Uterus (tissue), 4 donors: ENCODE results near the gene USH1G. TPM values are rescaled to one million over a fixed set of nuclear protein-coding genes. Genes with fewer than 3 reads are reported as not detected.

Experiments
- DNase-seq, 2 donors: peaks; one replicate each; pipeline ENCODE4 v3.0.0-alpha.2; 2019 to 2020
- H3K27ac ChIP-seq, 2 donors: fragments of 200-600 bp; sonication (generic); 1 replicate in 1 of 2; 2 replicates in 1 of 2; pipeline ENCODE4 v1.5.1; 2016 to 2018
- H3K27me3 ChIP-seq, 2 donors: fragments of 200-600 bp; sonication (generic); one replicate each; pipeline ENCODE4 v1.5.1; 2018 to 2019; ENCODE audit warnings: control low read depth in 1 of 2
- H3K36me3 ChIP-seq, 2 donors: fragments of 200-600 bp; sonication (generic); one replicate each; pipeline ENCODE4 v1.5.1; 2019; ENCODE audit warnings: control low read depth in 1 of 2
- H3K4me1 ChIP-seq, 2 donors: fragments of 200-600 bp; sonication (generic); one replicate each; pipeline ENCODE4 v1.5.1; 2018 to 2019; ENCODE audit warnings: control low read depth in 1 of 2
- H3K4me3 ChIP-seq, 2 donors: fragments of 200-600 bp; sonication (generic); 1 replicate in 1 of 2; 2 replicates in 1 of 2; pipeline ENCODE4 v1.5.1; 2018 to 2019; ENCODE audit warnings: mild to moderate bottlenecking in 1 of 2
- H3K9me3 ChIP-seq, 2 donors: fragments of 200-600 bp; sonication (generic); one replicate each; pipeline ENCODE4 v1.5.1; 2019; ENCODE audit warnings: control low read depth in 1 of 2
- CTCF ChIP-seq, 4 experiments: fragments of 200-600 bp in 2 of 4; fragments of 450-650 bp in 2 of 4; sonication (generic) in 2 of 4; IDR thresholded peaks; one replicate each; pipeline ENCODE4 v1.5.1; 2016 to 2019; ENCODE audit warnings: antibody characterized with exemption in 4 of 4, mild to moderate bottlenecking in 2 of 4, moderate library complexity in 1 of 4
- POLR2A ChIP-seq, 2 donors: fragments of 450-650 bp; IDR thresholded peaks; one replicate each; pipeline ENCODE4 v1.6.1; 2016; ENCODE audit warnings: antibody characterized with exemption in 2 of 2, mild to moderate bottlenecking in 1 of 2, moderate library complexity in 1 of 2
- intact Hi-C: fragments of 100-400 bp; cut with DNase I; formaldehyde crosslinking; loops from one replicate; pipeline ENCODE4 v1.15.1; 2023; ENCODE audit warnings: low total_unique reads
- total RNA-seq, 4 donors: library from RNA; depleted of rRNA in 3 of 4; stranded (reverse); fragments of >200 nt in 3 of 4; gene quantifications; one replicate each; pipeline versions ENCODE4 v1.1.0 to v1.2.4, GENCODE V29; 2014 to 2023
- donor health status: DM: yes; HTN: yes; CAD: no.

The USH1G gene
- total RNA-seq, 4 donors from 2014 or later: 1.5 to 6.1 TPM; not detected in 2

GRCh38 chr17:74898376-74898946, 24.6 kb downstream of the USH1G start:
- no peak overlapping the region for H3K4me3 ChIP-seq
- H3K36me3 ChIP-seq: no peaks in the 10 kb centered on the region
- peaks cover 0 to 3% of the 10 kb centered on the region in 2 donors for H3K4me1 ChIP-seq
- peaks cover 0 to under 1% of the 10 kb centered on the region in 2 donors for H3K27me3 ChIP-seq
- intact Hi-C loops: no loop called here
- TF ChIP-seq POLR2A (IDR thresholded peaks at IDR 0.05) (no peak), CTCF (IDR thresholded peaks at IDR 0.05) (no peak)
- DNase-seq: no peak
- no peak overlapping the region for H3K27ac ChIP-seq
- no peaks in the 10 kb centered on the region for H3K9me3 ChIP-seq

GRCh38 chr17:74893936-74894671, 29.0 kb downstream of the USH1G start:
- DNase-seq: no peak
- intact Hi-C loops: no loop called here
- TF ChIP-seq POLR2A (IDR thresholded peaks at IDR 0.05): no peak
- Histone ChIP-seq H3K4me1 (peaks cover 0 to 7% of the 10 kb centered on the region in 2 donors), H3K4me3 (no peak overlapping the region), H3K27me3 (peaks cover 4 to 9% of the 10 kb centered on the region in 2 donors), H3K9me3 (no peaks in the 10 kb centered on the region), H3K27ac (no peak overlapping the region), H3K36me3 (no peaks in the 10 kb centered on the region)

GRCh38 chr17:74892974-74893911, 29.8 kb downstream of the USH1G start, which contains the start of gene FADS6:
Gene FADS6 (minus strand): TSS chr17:74893633. CDS start chr17:74893595, 38 bp downstream.
- Histone ChIP-seq H3K4me1 (peaks cover 0 to 7% of the 10 kb centered on the region in 2 donors), H3K36me3 (no peaks in the 10 kb centered on the region), H3K27me3 (peaks cover 4 to 9% of the 10 kb centered on the region in 2 donors), H3K9me3 (no peaks in the 10 kb centered on the region), H3K27ac (no peak within 1 kb of the TSS), H3K4me3 (no peak within 1 kb of the TSS)
- DNase-seq: no peak
- no peak for TF ChIP-seq POLR2A (IDR thresholded peaks at IDR 0.05)
- no peak for TF ChIP-seq CTCF (IDR thresholded peaks at IDR 0.05)
- intact Hi-C loops: no loop called here

GRCh38 chr17:74892013-74892841, 30.8 kb downstream of the USH1G start:
- Histone ChIP-seq H3K4me3 (no peak overlapping the region), H3K27me3 (peaks cover 4 to 9% of the 10 kb centered on the region in 2 donors), H3K9me3 (no peaks in the 10 kb centered on the region), H3K4me1 (peaks cover 0 to 7% of the 10 kb centered on the region in 2 donors), H3K36me3 (no peaks in the 10 kb centered on the region), H3K27ac (no peak overlapping the region)
- no peak for TF ChIP-seq CTCF (IDR thresholded peaks at IDR 0.05)
- TF ChIP-seq POLR2A (IDR thresholded peaks at IDR 0.05): no peak
- DNase-seq: no peak
- intact Hi-C loops: no loop called here

GRCh38 chr17:74890554-74890953, 32.5 kb downstream of the USH1G start:
- Histone ChIP-seq H3K4me1 (peaks cover 0 to 7% of the 10 kb centered on the region in 2 donors), H3K36me3 (no peaks in the 10 kb centered on the region), H3K27ac (no peak overlapping the region), H3K27me3 (peaks cover 4 to 9% of the 10 kb centered on the region in 2 donors), H3K4me3 (no peak overlapping the region), H3K9me3 (no peaks in the 10 kb centered on the region)
- DNase-seq: no peak
- no peak for TF ChIP-seq POLR2A (IDR thresholded peaks at IDR 0.05)
- TF ChIP-seq CTCF (IDR thresholded peaks at IDR 0.05): no peak
- intact Hi-C loops: no loop called here
